Measurements from ENCODE around the gene NDUFV2. TPM values are rescaled to one million over a fixed set of nuclear protein-coding genes. Genes with fewer than 3 reads are reported as not detected.
"Not testable (repeated sequence)": the region's sequence is repeated elsewhere in the genome, so short reads cannot be mapped to it uniquely, and the experiment has no call there.

The NDUFV2 gene
- total RNA-seq, 2 donors from 2014 or later: 311 to 402 TPM

- no peak for DNase-seq (ENCODE audit: low spot score in 2 of 2)
- H3K9me3 Mint-ChIP-seq: no peaks in the 10 kb centered on the region
- no peak for ATAC-seq
- no peak overlapping the region for H3K27ac Mint-ChIP-seq
- peaks cover 0 to 19% of the 10 kb centered on the region in 2 donors for H3K36me3 Mint-ChIP-seq
Observed at GRCh38 chr18:9153256-9153655, 50.8 kb downstream of the NDUFV2 start.

DNA sequence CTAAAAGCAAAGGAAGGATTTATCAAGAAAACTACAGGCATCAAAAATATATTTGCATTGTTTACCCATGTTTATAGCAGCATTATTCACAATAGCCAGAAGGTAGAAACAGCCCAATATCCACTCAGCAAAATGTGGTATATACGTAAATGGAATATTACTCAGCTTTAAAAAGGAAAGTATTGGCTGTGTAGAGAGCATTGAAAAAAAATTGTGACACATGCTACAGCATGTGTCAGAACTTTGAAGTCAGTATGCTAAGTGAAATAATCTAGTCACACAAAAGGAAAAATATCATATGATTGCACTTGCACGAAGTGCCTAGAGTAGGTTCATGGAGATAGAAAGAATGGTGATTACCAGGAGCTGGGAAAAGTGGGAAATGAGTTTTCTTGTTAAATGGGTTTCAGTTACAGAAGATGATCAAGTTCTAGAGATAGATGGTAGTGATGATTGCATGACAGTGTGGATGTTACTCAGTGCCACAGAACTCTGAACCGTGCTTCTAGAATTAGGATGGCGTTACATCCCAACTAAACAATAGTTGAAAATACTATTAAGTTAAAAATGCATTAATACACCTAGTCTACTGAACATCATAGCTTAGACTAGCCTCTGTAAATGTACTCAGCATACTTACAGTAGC lies 54.2 kb downstream of the NDUFV2 start:
- Mint-ChIP-seq H3K36me3 (peaks cover 0 to 19% of the 10 kb centered on the region in 2 donors), H3K27ac (peak overlapping the region in 1 of 2 donors; percentile 65), H3K9me3 (no peaks in the 10 kb centered on the region)
- no peak for DNase-seq (ENCODE audit: low spot score in 2 of 2)
- ATAC-seq: peak; percentile 61 to 89

DNA sequence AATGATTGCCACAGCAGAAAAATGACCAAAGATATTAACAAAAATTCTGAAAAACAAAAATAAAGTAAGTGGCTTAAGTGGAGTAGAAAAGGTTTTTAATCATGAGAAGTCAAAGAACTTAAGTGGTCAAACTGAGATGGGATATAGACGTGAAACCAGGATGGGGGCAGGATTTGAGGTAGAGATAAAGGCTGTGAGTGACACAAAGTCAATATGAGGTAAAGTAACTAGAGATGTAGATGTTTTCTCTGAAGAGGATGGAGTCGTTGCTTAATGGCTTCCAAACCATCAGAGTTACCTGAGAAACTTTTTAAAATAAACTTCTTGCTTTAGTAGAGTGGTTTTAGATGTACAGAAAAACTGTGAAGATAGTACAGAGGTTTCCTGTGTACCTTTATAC lies 55.3 kb downstream of the NDUFV2 start:
- no peak for DNase-seq (ENCODE audit: low spot score in 2 of 2)
- H3K27ac Mint-ChIP-seq: peak overlapping the region in 1 of 2 donors; percentile 17
- ATAC-seq: no peak
- peaks cover 6 to 7% of the 10 kb centered on the region in 2 donors for H3K9me3 Mint-ChIP-seq
- H3K36me3 Mint-ChIP-seq: peaks cover 7 to 28% of the 10 kb centered on the region in 2 donors

DNA sequence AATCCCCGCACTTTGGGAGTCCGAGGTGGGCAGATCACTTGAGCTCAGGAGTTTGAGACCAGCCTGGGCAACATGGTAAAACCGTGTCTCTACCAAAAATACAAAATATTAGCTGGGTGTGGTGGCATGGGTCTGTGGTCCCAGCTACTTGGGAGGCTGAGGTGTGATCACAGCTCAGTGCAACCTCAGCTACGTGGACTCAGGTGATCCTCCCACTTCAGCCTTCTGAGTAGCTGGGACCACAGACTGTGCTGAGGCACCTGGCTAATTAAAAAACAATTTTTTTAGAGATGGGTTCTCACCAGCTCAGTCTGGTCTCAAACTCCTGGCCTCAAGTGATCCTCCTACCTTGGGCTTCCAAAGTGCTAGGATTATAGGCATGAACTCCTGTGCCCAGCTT lies 57.5 kb downstream of the NDUFV2 start:
- Mint-ChIP-seq H3K36me3 (peaks cover 27 to 38% of the 10 kb centered on the region in 2 donors), H3K9me3 (peaks cover 20 to 28% of the 10 kb centered on the region in 2 donors), H3K27ac (no peak overlapping the region)
- DNase-seq (ENCODE audit: low spot score in 2 of 2) (no peak), ATAC-seq (no peak)

DNA sequence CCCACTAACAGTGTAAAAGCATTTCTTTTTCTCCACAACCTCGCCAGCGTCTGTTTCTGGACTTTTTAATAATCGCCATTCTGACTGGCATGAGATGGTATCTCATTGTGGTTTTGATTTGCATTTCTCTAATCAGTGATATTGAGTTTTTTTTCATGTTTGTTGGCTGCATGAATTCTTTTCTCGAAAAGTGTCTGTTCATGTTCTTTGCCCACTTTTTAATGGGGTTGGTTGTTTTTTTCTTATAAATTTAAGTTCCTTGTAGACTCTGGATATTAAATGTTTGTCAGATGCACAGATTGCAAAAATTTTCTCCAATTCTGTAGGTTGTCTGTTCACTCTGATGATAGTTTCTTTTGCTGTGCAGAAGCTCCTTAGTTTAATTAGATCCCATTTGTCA lies 60.2 kb downstream of the NDUFV2 start:
- not testable (repeated sequence) for ATAC-seq; H3K27ac Mint-ChIP-seq; DNase-seq (ENCODE audit: low spot score in 2 of 2)
- peaks cover 25 to 32% of the 10 kb centered on the region in 2 donors for H3K9me3 Mint-ChIP-seq
- peaks cover 30 to 40% of the 10 kb centered on the region in 2 donors for H3K36me3 Mint-ChIP-seq

GRCh38 chr18:9164149-9164548 lies 61.6 kb downstream of the NDUFV2 start:
- ATAC-seq; DNase-seq (ENCODE audit: low spot score in 2 of 2): not testable (repeated sequence)
- peaks cover 25 to 32% of the 10 kb centered on the region in 2 donors for H3K9me3 Mint-ChIP-seq
- peak overlapping the region in 1 of 2 donors; percentile 7 for H3K27ac Mint-ChIP-seq
- H3K36me3 Mint-ChIP-seq: peaks cover 30 to 54% of the 10 kb centered on the region in 2 donors

DNA sequence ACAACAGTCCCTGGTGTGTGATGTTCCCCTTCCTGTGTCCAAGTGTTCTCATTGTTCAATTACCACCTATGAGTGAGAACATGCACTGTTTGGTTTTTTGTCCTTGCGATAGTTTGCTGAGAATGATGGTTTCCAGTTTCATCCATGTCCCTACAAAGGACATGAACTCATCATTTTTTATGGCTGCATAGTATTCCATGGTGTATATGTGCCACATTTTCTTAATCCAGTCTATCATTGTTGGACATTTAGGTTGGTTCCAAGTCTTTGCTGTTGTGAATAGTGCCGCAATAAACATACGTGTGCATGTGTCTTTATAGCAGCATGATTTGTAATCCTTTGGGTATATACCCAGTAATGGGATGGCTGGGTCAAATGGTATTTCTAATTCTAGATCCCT lies 63.4 kb downstream of the NDUFV2 start:
- ATAC-seq; H3K27ac Mint-ChIP-seq; DNase-seq (ENCODE audit: low spot score in 2 of 2): not testable (repeated sequence)
- peaks cover 30 to 67% of the 10 kb centered on the region in 2 donors for H3K36me3 Mint-ChIP-seq
- H3K9me3 Mint-ChIP-seq: peaks cover 25 to 32% of the 10 kb centered on the region in 2 donors

GRCh38 chr18:9169515-9169914 lies 67.0 kb downstream of the NDUFV2 start:
- not testable (repeated sequence) for DNase-seq (ENCODE audit: low spot score in 2 of 2); ATAC-seq; H3K27ac Mint-ChIP-seq; H3K9me3 Mint-ChIP-seq
- H3K36me3 Mint-ChIP-seq: peaks cover 8 to 59% of the 10 kb centered on the region in 2 donors

DNA sequence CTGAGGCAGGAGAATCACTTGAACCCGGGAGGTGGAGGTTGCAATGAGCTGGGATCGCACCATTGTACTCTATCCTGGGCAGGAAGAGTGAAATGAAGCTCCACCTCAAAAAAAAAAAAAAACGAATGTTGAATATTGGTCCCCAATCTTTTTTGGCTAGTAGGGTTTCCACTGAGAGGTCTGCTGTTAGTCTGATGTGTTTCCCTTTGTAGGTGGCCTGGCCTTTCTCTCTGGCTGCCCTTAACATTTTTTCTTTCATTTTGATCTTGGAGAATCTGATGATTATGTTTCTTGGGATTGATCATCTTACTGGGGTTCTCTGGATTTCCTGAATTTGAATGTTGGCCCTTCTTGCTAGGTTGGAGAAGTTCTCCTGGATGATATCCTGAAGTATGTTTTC lies 69.4 kb downstream of the NDUFV2 start:
- peaks cover 0 to 65% of the 10 kb centered on the region in 2 donors for H3K36me3 Mint-ChIP-seq
- ATAC-seq: not testable (repeated sequence)

DNA sequence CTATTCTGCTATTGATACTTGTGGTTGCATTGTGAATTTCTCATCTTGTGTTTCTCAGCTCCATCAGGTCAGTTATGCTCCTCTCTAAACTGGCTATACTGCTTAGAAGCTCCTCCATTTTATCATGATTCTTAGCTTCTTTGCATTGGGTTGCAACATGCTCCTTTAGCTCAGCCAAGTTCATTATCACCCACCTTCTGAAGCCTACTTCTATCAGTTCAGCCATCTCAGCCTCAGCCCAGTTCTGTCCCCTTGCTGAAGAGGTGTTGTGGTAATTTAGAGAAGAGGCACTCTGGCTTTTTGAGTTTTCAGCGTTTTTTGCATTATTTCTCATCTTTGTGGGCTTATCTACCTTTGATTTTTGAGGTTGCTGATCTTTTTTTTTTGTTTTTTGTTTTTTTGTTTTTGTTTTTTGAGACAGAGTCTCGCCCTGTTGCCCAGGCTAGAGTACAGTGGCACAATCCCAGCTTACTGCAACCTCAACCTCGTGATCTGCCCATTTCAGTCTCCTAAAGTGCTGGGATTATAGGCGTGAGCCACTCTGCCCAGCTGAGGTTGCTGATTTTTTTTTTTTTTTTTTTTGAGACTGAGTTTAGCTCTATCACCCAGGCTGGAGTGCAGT lies 70.1 kb downstream of the NDUFV2 start:
- peaks cover 0 to 62% of the 10 kb centered on the region in 2 donors for H3K36me3 Mint-ChIP-seq

More for the DNA sequence above, 69.4 kb downstream of the NDUFV2 start:
- not testable (repeated sequence) for H3K9me3 Mint-ChIP-seq; H3K27ac Mint-ChIP-seq; DNase-seq (ENCODE audit: low spot score in 2 of 2)

DNA sequence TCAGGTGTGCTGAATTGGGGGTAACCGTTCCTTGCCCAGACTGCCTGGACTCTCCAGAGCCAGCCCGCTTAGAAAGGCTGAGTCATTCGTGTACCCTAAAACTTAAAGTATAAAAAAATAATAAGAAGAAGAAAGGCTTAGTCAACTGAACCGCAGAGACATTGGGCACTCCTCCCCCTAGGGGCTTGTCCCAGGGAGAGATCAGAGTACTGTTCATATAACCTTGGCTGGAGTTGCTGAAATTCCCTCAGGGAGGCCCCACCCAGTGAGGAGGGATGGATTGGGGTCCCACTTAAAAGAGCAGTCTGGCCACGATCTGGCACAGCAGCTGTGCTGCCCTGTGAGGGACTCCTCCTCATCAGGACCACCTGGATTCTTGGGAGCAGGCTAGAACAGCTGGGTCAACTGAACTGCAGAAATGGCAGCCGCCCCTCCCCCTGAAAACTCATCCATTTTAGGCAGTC lies 71.3 kb downstream of the NDUFV2 start:
- H3K9me3 Mint-ChIP-seq: no peaks in the 10 kb centered on the region
- DNase-seq (ENCODE audit: low spot score in 2 of 2) (no peak), ATAC-seq (peak; percentile 18 to 64)
- H3K27ac Mint-ChIP-seq: no peak overlapping the region
- peaks cover 0 to 60% of the 10 kb centered on the region in 2 donors for H3K36me3 Mint-ChIP-seq

More for the DNA sequence above, 70.1 kb downstream of the NDUFV2 start:
- no peak overlapping the region for H3K27ac Mint-ChIP-seq
- peaks cover 0 to 1% of the 10 kb centered on the region in 2 donors for H3K9me3 Mint-ChIP-seq
- no peak for DNase-seq (ENCODE audit: low spot score in 2 of 2)
- ATAC-seq: no peak

DNA sequence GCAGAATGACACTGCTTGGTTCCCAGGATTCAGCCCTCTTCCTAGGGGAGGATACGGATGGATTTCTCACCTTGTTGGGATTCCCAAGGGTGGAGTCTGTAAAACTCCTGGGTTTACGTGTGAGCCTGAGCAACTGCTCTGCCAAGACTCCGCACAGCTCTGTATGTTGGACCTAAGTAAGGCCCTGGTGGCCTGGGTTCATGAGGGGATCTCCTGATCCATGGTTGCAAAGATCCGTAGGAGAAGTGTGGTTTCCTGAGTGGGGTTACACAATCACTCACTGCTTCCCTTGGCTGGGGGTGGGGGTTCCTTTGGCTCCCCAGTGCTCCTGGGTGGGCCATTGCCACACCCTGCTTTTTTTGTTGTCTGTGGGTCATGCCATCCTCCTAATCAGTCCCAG lies 71.8 kb downstream of the NDUFV2 start:
- H3K27ac Mint-ChIP-seq: no peak overlapping the region
- ATAC-seq (no peak), DNase-seq (ENCODE audit: low spot score in 2 of 2) (no peak)
- H3K36me3 Mint-ChIP-seq: peaks cover 0 to 59% of the 10 kb centered on the region in 2 donors
- H3K9me3 Mint-ChIP-seq: no peaks in the 10 kb centered on the region

GRCh38 chr18:9175115-9175514 lies 72.6 kb downstream of the NDUFV2 start:
- ATAC-seq (no peak), DNase-seq (ENCODE audit: low spot score in 2 of 2) (no peak)
- H3K27ac Mint-ChIP-seq: no peak overlapping the region
- H3K36me3 Mint-ChIP-seq: peaks cover 0 to 54% of the 10 kb centered on the region in 2 donors
- no peaks in the 10 kb centered on the region for H3K9me3 Mint-ChIP-seq

DNA sequence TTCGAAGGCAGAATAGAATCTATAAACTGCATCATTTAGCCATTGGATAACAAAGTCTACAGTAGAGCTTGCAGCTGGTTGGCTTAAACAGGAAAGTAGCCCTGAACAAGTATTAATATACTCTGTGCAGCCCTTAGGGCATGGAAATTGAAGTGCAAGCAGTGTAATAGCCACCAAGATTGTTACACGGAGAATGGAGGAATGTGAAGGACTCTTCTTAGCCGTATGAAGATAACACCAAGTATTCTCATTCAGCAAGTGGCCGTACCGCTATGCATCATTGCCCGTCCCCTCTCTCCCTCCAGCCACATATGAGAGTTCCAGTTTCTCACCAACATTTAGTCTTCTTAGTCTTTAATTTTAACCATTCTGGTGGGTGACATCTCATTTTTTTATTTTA lies 74.5 kb downstream of the NDUFV2 start:
- Mint-ChIP-seq H3K27ac (no peak overlapping the region), H3K36me3 (peaks cover 0 to 44% of the 10 kb centered on the region in 2 donors)

DNA sequence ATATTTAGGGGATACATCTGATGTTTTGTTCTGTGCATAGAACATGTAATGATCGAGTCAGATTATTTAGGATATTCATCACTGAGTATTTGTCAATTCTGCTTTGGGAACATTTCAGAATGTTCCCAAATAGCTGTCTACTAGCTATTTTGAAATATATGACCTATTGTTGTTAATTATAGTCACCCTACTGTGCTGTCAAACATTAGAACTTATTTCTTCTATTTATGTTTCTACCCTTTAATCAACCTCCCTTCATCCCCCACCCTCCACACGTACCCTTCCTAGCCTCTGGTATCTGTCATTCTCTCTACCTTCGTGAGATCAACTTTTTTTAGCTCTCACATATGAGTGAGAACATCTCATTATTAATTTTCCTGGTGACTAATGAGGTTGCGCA lies 75.0 kb downstream of the NDUFV2 start:
- Mint-ChIP-seq H3K36me3 (peaks cover 0 to 42% of the 10 kb centered on the region in 2 donors), H3K27ac (no peak overlapping the region), H3K9me3 (no peaks in the 10 kb centered on the region)
- no peak for ATAC-seq
- DNase-seq (ENCODE audit: low spot score in 2 of 2): no peak

More for the DNA sequence above, 74.5 kb downstream of the NDUFV2 start:
- no peaks in the 10 kb centered on the region for H3K9me3 Mint-ChIP-seq
- no peak for DNase-seq (ENCODE audit: low spot score in 2 of 2)
- no peak for ATAC-seq

GRCh38 chr18:9178557-9178956 lies 76.1 kb downstream of the NDUFV2 start:
- Mint-ChIP-seq H3K9me3 (no peaks in the 10 kb centered on the region), H3K27ac (no peak overlapping the region), H3K36me3 (peaks cover 5 to 51% of the 10 kb centered on the region in 2 donors)
- ATAC-seq: no peak
- DNase-seq (ENCODE audit: low spot score in 2 of 2): no peak

DNA sequence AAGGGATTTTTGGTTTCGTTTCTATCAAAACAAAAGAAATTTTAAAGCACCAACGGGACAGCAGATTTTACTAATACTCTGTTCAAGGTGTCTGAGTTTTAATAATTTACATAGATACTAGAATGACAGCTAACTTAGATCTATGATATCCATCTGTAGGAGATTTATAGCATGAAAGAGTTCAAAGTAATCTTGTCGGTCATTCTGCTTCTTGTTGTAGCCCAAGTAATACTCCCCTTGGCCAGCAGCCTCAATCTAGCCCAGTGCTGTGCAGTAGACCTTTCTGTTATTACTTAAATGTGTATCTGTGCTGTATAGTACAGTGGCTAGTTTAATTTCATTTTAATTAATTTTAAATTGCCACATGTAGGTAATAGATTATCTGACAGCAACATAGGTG lies 78.8 kb downstream of the NDUFV2 start:
- peaks cover 15 to 54% of the 10 kb centered on the region in 2 donors for H3K36me3 Mint-ChIP-seq
- ATAC-seq (no peak), DNase-seq (ENCODE audit: low spot score in 2 of 2) (no peak)
- no peaks in the 10 kb centered on the region for H3K9me3 Mint-ChIP-seq
- H3K27ac Mint-ChIP-seq: no peak overlapping the region

Data from activated naive CD4-positive, alpha-beta T cell treated with anti-CD3 and anti-CD28 coated beads, Interleukin-2, amount 50 U/mL, for 72 hours (primary cell).